Adipocyte (in vitro differentiated cells): ENCODE data around the gene PTRH2.
"Not testable (repeated sequence)": the region's sequence is repeated elsewhere in the genome, so short reads cannot be mapped to it uniquely, and the experiment has no call there.

Experiments
- DNase-seq: peaks from one replicate; pipeline ENCODE4 v3.0.0-alpha.2; 2015; ENCODE audit warnings: low read depth
- H3K27me3 ChIP-seq: replicated peaks from 2 replicates; pipeline ENCODE4 v1.7.0; 2013; ENCODE audit warnings: mild to moderate bottlenecking, low read length, moderate library complexity; ENCODE audit not compliant: control insufficient read depth, insufficient read depth
- H3K36me3 ChIP-seq: 2 replicates; pipeline ENCODE4 v1.7.0; 2013; ENCODE audit warnings: low read length, mild to moderate bottlenecking, moderate library complexity; ENCODE audit not compliant: control insufficient read depth, insufficient read depth, severe bottlenecking
- H3K4me1 ChIP-seq: 2 replicates; pipeline ENCODE4 v1.7.0; 2013; ENCODE audit warnings: mild to moderate bottlenecking, low read length, moderate library complexity; ENCODE audit not compliant: control insufficient read depth, insufficient read depth
- H3K4me3 ChIP-seq: 2 replicates; pipeline ENCODE4 v1.7.0; 2013; ENCODE audit warnings: mild to moderate bottlenecking, low read length, moderate library complexity
- H3K9ac ChIP-seq: 2 replicates; pipeline ENCODE4 v1.7.0; 2013; ENCODE audit warnings: mild to moderate bottlenecking, low read length, moderate library complexity
- H3K9me3 ChIP-seq: 2 replicates; pipeline ENCODE4 v1.7.0; 2013; ENCODE audit warnings: mild to moderate bottlenecking, low read length, moderate library complexity; ENCODE audit not compliant: control insufficient read depth

Gene PTRH2

GRCh38 chr17:59707149-59707970 lies at the start of gene PTRH2, which contains the start of gene VMP1:
PTRH2 (minus strand) TSS chr17:59707430; CDS start chr17:59697978, 9,452 bp downstream.
VMP1 (plus strand) TSS chr17:59707654; CDS start chr17:59731447, 23,793 bp downstream.
- peak within 1 kb of the TSS; percentile 95 for H3K4me3 ChIP-seq
- H3K36me3 ChIP-seq: peaks cover 4% of the 10 kb centered on the region
- no peaks in the 10 kb centered on the region for H3K9me3 ChIP-seq
- H3K4me1 ChIP-seq: peaks cover 32% of the 10 kb centered on the region
- no peaks in the 10 kb centered on the region for H3K27me3 ChIP-seq
- peak; percentile 100 for DNase-seq
- peak within 1 kb of the TSS; percentile 97 for H3K9ac ChIP-seq

- H3K4me1 ChIP-seq: peaks cover 47% of the 10 kb centered on the region
- peaks cover 10% of the 10 kb centered on the region for H3K36me3 ChIP-seq
- peak overlapping the region; percentile 79 for H3K9ac ChIP-seq
- H3K9me3 ChIP-seq: peaks cover 4% of the 10 kb centered on the region
- peak overlapping the region; percentile 26 for H3K4me3 ChIP-seq
- peak; percentile 70 for DNase-seq
- H3K27me3 ChIP-seq: no peaks in the 10 kb centered on the region
These were observed 49.1 kb upstream of the PTRH2 start for GRCh38 chr17:59756236-59756818.

- peak overlapping the region; percentile 46 for H3K4me3 ChIP-seq
- DNase-seq, H3K27me3 ChIP-seq, H3K9me3 ChIP-seq, H3K36me3 ChIP-seq: not testable (repeated sequence)
- peak overlapping the region; percentile 91 for H3K9ac ChIP-seq
- H3K4me1 ChIP-seq: peaks cover 47% of the 10 kb centered on the region
These were observed 47.8 kb upstream of the PTRH2 start for GRCh38 chr17:59755069-59755468.

GRCh38 chr17:59754552-59754951 lies 47.3 kb upstream of the PTRH2 start:
- peak overlapping the region; percentile 46 for H3K4me3 ChIP-seq
- H3K4me1 ChIP-seq: peaks cover 47% of the 10 kb centered on the region
- peak; percentile 80 for DNase-seq

GRCh38 chr17:59753522-59754467 lies 46.6 kb upstream of the PTRH2 start:
- no peaks in the 10 kb centered on the region for H3K9me3 ChIP-seq
- DNase-seq: peak; percentile 96
- peak overlapping the region; percentile 65 for H3K4me3 ChIP-seq
- no peaks in the 10 kb centered on the region for H3K27me3 ChIP-seq
- peaks cover 10% of the 10 kb centered on the region for H3K36me3 ChIP-seq
- H3K4me1 ChIP-seq: peaks cover 47% of the 10 kb centered on the region
- peak overlapping the region; percentile 91 for H3K9ac ChIP-seq

More at GRCh38 chr17:59754552-59754951, 47.3 kb upstream of the PTRH2 start:
- Histone ChIP-seq H3K27me3 (no peaks in the 10 kb centered on the region), H3K9ac (peak overlapping the region; percentile 91), H3K9me3 (peaks cover 4% of the 10 kb centered on the region), H3K36me3 (peaks cover 10% of the 10 kb centered on the region)

GRCh38 chr17:59752922-59753321 lies 45.7 kb upstream of the PTRH2 start:
- H3K36me3 ChIP-seq: peaks cover 7% of the 10 kb centered on the region
- H3K9ac ChIP-seq: peak overlapping the region; percentile 91
- H3K27me3 ChIP-seq: no peaks in the 10 kb centered on the region
- H3K4me3 ChIP-seq: no peak overlapping the region
- H3K9me3 ChIP-seq: no peaks in the 10 kb centered on the region
- no peak for DNase-seq
- H3K4me1 ChIP-seq: peaks cover 47% of the 10 kb centered on the region

GRCh38 chr17:59752446-59752845 lies 45.2 kb upstream of the PTRH2 start:
- H3K9ac ChIP-seq: peak overlapping the region; percentile 91
- H3K4me3 ChIP-seq: no peak overlapping the region

GRCh38 chr17:59751955-59752413 lies 44.8 kb upstream of the PTRH2 start:
- H3K9ac ChIP-seq: peak overlapping the region; percentile 91
- no peak for DNase-seq
- H3K4me1 ChIP-seq: peaks cover 42% of the 10 kb centered on the region
- no peaks in the 10 kb centered on the region for H3K27me3 ChIP-seq
- no peak overlapping the region for H3K4me3 ChIP-seq
- H3K36me3 ChIP-seq: peaks cover 7% of the 10 kb centered on the region
- H3K9me3 ChIP-seq: no peaks in the 10 kb centered on the region

More at GRCh38 chr17:59752446-59752845, 45.2 kb upstream of the PTRH2 start:
- Histone ChIP-seq H3K9me3 (no peaks in the 10 kb centered on the region), H3K27me3 (no peaks in the 10 kb centered on the region), H3K4me1 (peaks cover 46% of the 10 kb centered on the region), H3K36me3 (peaks cover 7% of the 10 kb centered on the region)
- DNase-seq: no peak

- no peak for DNase-seq
These were observed 41.4 kb upstream of the PTRH2 start for GRCh38 chr17:59748591-59748990.

GRCh38 chr17:59746849-59747445 lies 39.7 kb upstream of the PTRH2 start:
- no peaks in the 10 kb centered on the region for H3K4me1 ChIP-seq
- H3K9ac ChIP-seq: peak overlapping the region; percentile 19
- no peaks in the 10 kb centered on the region for H3K9me3 ChIP-seq
- H3K27me3 ChIP-seq: no peaks in the 10 kb centered on the region
- DNase-seq: peak; percentile 85
- H3K36me3 ChIP-seq: peaks cover 10% of the 10 kb centered on the region
- H3K4me3 ChIP-seq: no peak overlapping the region

More at GRCh38 chr17:59748591-59748990, 41.4 kb upstream of the PTRH2 start:
- H3K36me3 ChIP-seq: peaks cover 10% of the 10 kb centered on the region
- H3K4me1 ChIP-seq: peaks cover 9% of the 10 kb centered on the region
- no peak overlapping the region for H3K9ac ChIP-seq
- no peaks in the 10 kb centered on the region for H3K27me3 ChIP-seq
- H3K4me3 ChIP-seq: no peak overlapping the region
- H3K9me3 ChIP-seq: no peaks in the 10 kb centered on the region
